ENCODE results near the gene AP2A2.

AP2A2 gene

DNA sequence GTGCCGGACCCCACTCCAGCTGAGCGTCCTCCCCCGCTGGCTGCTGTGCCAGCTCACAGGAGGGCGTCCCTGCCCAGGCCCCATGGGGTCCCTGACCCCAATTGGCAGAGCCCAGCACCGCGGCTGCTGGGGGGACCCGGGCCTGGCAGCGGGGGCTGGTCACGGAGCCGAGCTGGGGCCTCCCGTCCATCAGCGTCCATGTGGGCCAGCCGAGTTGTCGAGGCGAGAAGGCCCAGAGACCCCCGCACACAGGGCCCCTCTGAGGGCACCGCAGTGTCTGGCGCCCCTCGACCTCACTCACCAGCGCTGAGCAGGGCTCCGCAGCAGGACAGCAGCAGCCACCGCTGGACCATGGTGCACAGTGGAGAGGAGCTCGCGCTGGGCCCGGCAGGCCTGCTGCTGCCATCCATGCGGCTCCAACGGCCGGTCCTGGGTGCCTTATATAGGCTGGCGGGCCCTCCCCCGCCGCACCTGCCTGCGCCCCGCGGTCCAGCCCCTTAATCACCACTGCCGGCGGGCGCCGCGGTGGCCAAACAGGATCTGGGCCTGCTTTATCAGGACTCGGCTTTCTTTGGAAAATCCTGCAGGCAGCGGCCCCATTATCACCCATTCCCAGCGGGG, 110.7 kb downstream of the AP2A2 start, which contains the start of gene MUC6:
Gene MUC6 (minus strand): TSS at position 416 of the 621 bp plus-strand sequence. CDS start 63 bp downstream, at position 353.
- Histone ChIP-seq H4K20me1 (ENCODE audit: control insufficient read depth, insufficient read depth, low read depth, low read length) (no peaks in the 10 kb centered on the region), H3K27ac (ENCODE audit: low read depth, low read length) (no peak within 1 kb of the TSS), H3K4me3 (ENCODE audit: low read length) (no peak within 1 kb of the TSS), H3F3A (ENCODE audit: control insufficient read depth, insufficient read depth) (no peaks in the 10 kb centered on the region), H3K27me3 (ENCODE audit: control insufficient read depth, low read length) (no peaks in the 10 kb centered on the region), H3K9me3 (ENCODE audit: control insufficient read depth, insufficient read depth, low read length) (no peaks in the 10 kb centered on the region), H3K4me1 (ENCODE audit: control insufficient read depth, low read length) (no peaks in the 10 kb centered on the region), H3K79me2 (ENCODE audit: control insufficient read depth, low read length) (no peaks in the 10 kb centered on the region), H3K9me2 (replicated peaks; ENCODE audit: control insufficient read depth, low read length) (no peaks in the 10 kb centered on the region), H3K36me3 (ENCODE audit: control insufficient read depth, low read length) (no peaks in the 10 kb centered on the region), H3K4me2 (ENCODE audit: low read length) (no peak within 1 kb of the TSS)
- TF ChIP-seq, protein P1, sequence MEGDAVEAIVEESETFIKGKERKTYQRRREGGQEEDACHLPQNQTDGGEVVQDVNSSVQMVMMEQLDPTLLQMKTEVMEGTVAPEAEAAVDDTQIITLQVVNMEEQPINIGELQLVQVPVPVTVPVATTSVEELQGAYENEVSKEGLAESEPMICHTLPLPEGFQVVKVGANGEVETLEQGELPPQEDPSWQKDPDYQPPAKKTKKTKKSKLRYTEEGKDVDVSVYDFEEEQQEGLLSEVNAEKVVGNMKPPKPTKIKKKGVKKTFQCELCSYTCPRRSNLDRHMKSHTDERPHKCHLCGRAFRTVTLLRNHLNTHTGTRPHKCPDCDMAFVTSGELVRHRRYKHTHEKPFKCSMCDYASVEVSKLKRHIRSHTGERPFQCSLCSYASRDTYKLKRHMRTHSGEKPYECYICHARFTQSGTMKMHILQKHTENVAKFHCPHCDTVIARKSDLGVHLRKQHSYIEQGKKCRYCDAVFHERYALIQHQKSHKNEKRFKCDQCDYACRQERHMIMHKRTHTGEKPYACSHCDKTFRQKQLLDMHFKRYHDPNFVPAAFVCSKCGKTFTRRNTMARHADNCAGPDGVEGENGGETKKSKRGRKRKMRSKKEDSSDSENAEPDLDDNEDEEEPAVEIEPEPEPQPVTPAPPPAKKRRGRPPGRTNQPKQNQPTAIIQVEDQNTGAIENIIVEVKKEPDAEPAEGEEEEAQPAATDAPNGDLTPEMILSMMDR (IDR thresholded peaks at IDR 0.05; ENCODE audit: low read depth, low read length, poor library complexity, severe bottlenecking): no peak
- TF ChIP-seq EZH2phosphoT487 (IDR thresholded peaks at IDR 0.05; ENCODE audit: borderline replicate concordance, low read length): no peak

DNA sequence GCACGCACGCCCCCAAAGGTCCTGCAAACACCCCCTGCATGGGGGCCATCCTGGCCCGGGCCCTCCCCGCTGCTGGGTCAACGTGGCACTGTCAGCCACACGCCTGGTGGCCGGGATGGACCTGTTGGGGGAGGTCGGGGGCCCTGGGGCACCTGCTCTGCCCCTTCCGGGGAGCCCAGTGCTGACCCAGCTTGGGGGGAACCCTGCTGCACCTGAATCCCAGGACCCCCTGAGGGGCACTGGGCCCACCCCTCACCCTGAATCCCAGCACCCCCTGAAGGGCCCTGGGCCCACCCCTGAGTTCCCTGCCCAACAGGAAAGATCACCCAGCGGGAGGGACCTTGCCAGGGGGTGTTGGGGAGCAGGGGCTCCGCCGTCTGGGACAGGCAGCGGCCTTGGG, 111.3 kb downstream of the AP2A2 start:
- Histone ChIP-seq H3K4me1 (ENCODE audit: control insufficient read depth, low read length) (no peaks in the 10 kb centered on the region), H3K36me3 (ENCODE audit: control insufficient read depth, low read length) (no peaks in the 10 kb centered on the region), H4K20me1 (ENCODE audit: control insufficient read depth, insufficient read depth, low read depth, low read length) (no peaks in the 10 kb centered on the region), H3K9me2 (replicated peaks; ENCODE audit: control insufficient read depth, low read length) (no peaks in the 10 kb centered on the region), H3K27ac (ENCODE audit: low read depth, low read length) (no peak overlapping the region), H3K4me3 (ENCODE audit: low read length) (no peak overlapping the region), H3K9me3 (ENCODE audit: control insufficient read depth, insufficient read depth, low read length) (no peaks in the 10 kb centered on the region), H3K27me3 (ENCODE audit: control insufficient read depth, low read length) (no peaks in the 10 kb centered on the region), H3K4me2 (ENCODE audit: low read length) (no peak overlapping the region), H3K79me2 (ENCODE audit: control insufficient read depth, low read length) (no peaks in the 10 kb centered on the region), H3F3A (ENCODE audit: control insufficient read depth, insufficient read depth) (no peaks in the 10 kb centered on the region)
- TF ChIP-seq, protein P1 (IDR thresholded peaks at IDR 0.05; ENCODE audit: low read depth, low read length, poor library complexity, severe bottlenecking): no peak
- TF ChIP-seq EZH2phosphoT487 (IDR thresholded peaks at IDR 0.05; ENCODE audit: borderline replicate concordance, low read length): no peak

DNA sequence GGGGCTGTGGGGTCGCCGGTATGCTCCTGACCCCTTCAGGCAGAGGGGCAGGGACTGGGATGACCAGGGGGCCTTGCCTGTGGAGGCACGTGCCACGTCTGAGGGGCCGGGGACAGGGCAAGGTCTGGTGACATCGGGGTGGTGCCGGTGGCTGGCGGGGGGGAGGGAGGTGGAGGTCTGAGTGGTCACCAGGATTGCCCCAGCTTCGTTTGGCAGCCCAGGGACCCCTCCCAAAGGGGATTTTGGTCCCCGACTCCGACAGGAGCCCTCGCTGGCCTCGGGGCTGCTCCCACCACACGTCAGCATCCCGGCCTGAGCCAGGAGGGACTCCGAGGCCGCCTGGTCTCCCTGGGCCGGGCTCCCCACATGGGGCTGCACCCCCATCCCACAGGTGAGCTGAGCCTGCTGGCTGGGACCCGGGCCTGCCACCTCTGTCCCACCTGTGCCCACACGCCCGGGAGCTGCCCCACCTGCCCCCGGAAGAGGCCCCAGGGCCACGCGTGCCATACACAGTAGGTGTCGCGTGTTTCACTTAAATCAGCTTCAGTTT, 111.9 kb downstream of the AP2A2 start:
- Histone ChIP-seq H3K27me3 (ENCODE audit: control insufficient read depth, low read length) (no peaks in the 10 kb centered on the region), H3K79me2 (ENCODE audit: control insufficient read depth, low read length) (no peaks in the 10 kb centered on the region), H3K36me3 (ENCODE audit: control insufficient read depth, low read length) (no peaks in the 10 kb centered on the region), H3K4me2 (ENCODE audit: low read length) (no peak overlapping the region), H3K9me2 (replicated peaks; ENCODE audit: control insufficient read depth, low read length) (no peaks in the 10 kb centered on the region), H3K4me3 (ENCODE audit: low read length) (no peak overlapping the region), H3K4me1 (ENCODE audit: control insufficient read depth, low read length) (no peaks in the 10 kb centered on the region), H4K20me1 (ENCODE audit: control insufficient read depth, insufficient read depth, low read depth, low read length) (no peaks in the 10 kb centered on the region), H3K9me3 (ENCODE audit: control insufficient read depth, insufficient read depth, low read length) (no peaks in the 10 kb centered on the region), H3K27ac (ENCODE audit: low read depth, low read length) (no peak overlapping the region), H3F3A (ENCODE audit: control insufficient read depth, insufficient read depth) (no peaks in the 10 kb centered on the region)
- TF ChIP-seq, protein P1 (IDR thresholded peaks at IDR 0.05; ENCODE audit: low read depth, low read length, poor library complexity, severe bottlenecking): no peak
- no peak for TF ChIP-seq EZH2phosphoT487 (IDR thresholded peaks at IDR 0.05; ENCODE audit: borderline replicate concordance, low read length)
